ENCODE measurements around the gene SSBP1. TPM values are rescaled to one million over a fixed set of nuclear protein-coding genes. Genes with fewer than 3 reads are reported as not detected.

The SSBP1 gene
- total RNA-seq, 1 experiment from 2014 or later, result 174 TPM

GRCh38 chr7:141708351-141708750 lies 29.8 kb upstream of the SSBP1 start, which contains the start of gene WEE2:
Gene WEE2 (plus strand): TSS chr7:141708353. CDS start chr7:141708759, 406 bp downstream.
- Histone ChIP-seq H3K27ac (ENCODE audit: low read length) (no peak within 1 kb of the TSS), H3K4me1 (ENCODE audit: control insufficient read depth, insufficient read depth, low read length) (no peaks in the 10 kb centered on the region), H3K9me3 (ENCODE audit: control insufficient read depth, insufficient read depth, low read depth, low read length) (no peaks in the 10 kb centered on the region), H3K4me3 (ENCODE audit: low read depth in 2 of 2, low read length in 2 of 2) (no peak within 1 kb of the TSS), H3K36me3 (ENCODE audit: control insufficient read depth, insufficient read depth, low read length) (no peaks in the 10 kb centered on the region), H3K27me3 (ENCODE audit: control insufficient read depth, insufficient read depth, low read length) (peaks cover 8% of the 10 kb centered on the region)
- ATAC-seq (no peak), DNase-seq (ENCODE audit: low read depth, low spot score) (no peak)
- ChIA-PET POLR2A (interaction anchor here (0.6 kb wide), 1 partner anchor 440 kb away, joined by 3 read pairs; no protein-coding TSS in a partner anchor), CTCF (interaction anchor here (0.8 kb wide), 1 partner anchor 30 kb away, joined by 4 read pairs; the partner anchor contains the start of gene SSBP1)
- TF ChIP-seq REST (IDR thresholded peaks at IDR 0.05; ENCODE audit: insufficient read depth in 1 of 2, low read depth in 2 of 2, low read length in 1 of 2) (no peak), SIN3A (IDR thresholded peaks at IDR 0.05; ENCODE audit: borderline replicate concordance, insufficient read depth, low read depth, low read length) (no peak), POLR2AphosphoS5 (IDR thresholded peaks at IDR 0.05; ENCODE audit: low read depth, low read length) (no peak)
- intact Hi-C loops (cut with micrococcal nuclease; ENCODE audit: unreplicated experiment), result no loop called here
- BruUV-seq (replicated peaks), result no TSS peak
- in situ Hi-C loops (cut with HindIII; ENCODE audit: low pct_unique_long_range_greater_than_20kb, low sequenced_read_pairs), result no loop called here

GRCh38 chr7:141709318-141709717 lies 28.8 kb upstream of the SSBP1 start:
- H3K4me1 ChIP-seq (ENCODE audit: control insufficient read depth, insufficient read depth, low read length), result no peaks in the 10 kb centered on the region
- intact Hi-C loops (cut with micrococcal nuclease; ENCODE audit: unreplicated experiment) (no loop called here), in situ Hi-C loops (cut with HindIII; ENCODE audit: low pct_unique_long_range_greater_than_20kb, low sequenced_read_pairs) (no loop called here)
- DNase-seq (ENCODE audit: low read depth, low spot score), result no peak
- H3K27me3 ChIP-seq (ENCODE audit: control insufficient read depth, insufficient read depth, low read length), result peaks cover 3% of the 10 kb centered on the region
- ChIA-PET CTCF (no interaction called here), POLR2A (no interaction called here)
- H3K4me3 ChIP-seq (ENCODE audit: low read depth in 2 of 2, low read length in 2 of 2), result no peak overlapping the region
- no TSS peak for BruUV-seq (replicated peaks)
- H3K27ac ChIP-seq (ENCODE audit: low read length), result no peak overlapping the region
- no peak for ATAC-seq
- TF ChIP-seq POLR2AphosphoS5 (IDR thresholded peaks at IDR 0.05; ENCODE audit: low read depth, low read length) (no peak), REST (IDR thresholded peaks at IDR 0.05; ENCODE audit: insufficient read depth in 1 of 2, low read depth in 2 of 2, low read length in 1 of 2) (no peak), CTCF (IDR thresholded peaks at IDR 0.05) (no peak), TCF7L2 (IDR thresholded peaks at IDR 0.05; ENCODE audit: low read depth, low read length) (no peak), SIN3A (IDR thresholded peaks at IDR 0.05; ENCODE audit: borderline replicate concordance, insufficient read depth, low read depth, low read length) (no peak)
- no peaks in the 10 kb centered on the region for H3K36me3 ChIP-seq (ENCODE audit: control insufficient read depth, insufficient read depth, low read length)
- H3K9me3 ChIP-seq (ENCODE audit: control insufficient read depth, insufficient read depth, low read depth, low read length), result no peaks in the 10 kb centered on the region

All from Panc1 (cell line).